ENCODE data around the gene THG1L.
A peak's percentile ranks its signal among the peaks of the same experiment; 100 is the strongest.

Gene THG1L

GRCh38 chr5:157750320-157750719 is 19.1 kb downstream of the THG1L start:
- DNase-seq (ENCODE audit: insufficient read length, low spot score) = no peak
- FAIRE-seq = no peak
- no peak for TF ChIP-seq POLR2AphosphoS5 (IDR thresholded peaks at IDR 0.05; ENCODE audit: low read depth, low read length)
- no peak for TF ChIP-seq SPI1 (IDR thresholded peaks at IDR 0.05; ENCODE audit: low read depth, low read length)
- no peak for TF ChIP-seq POU2F2 (IDR thresholded peaks at IDR 0.05; ENCODE audit: low read depth, low read length)
- TF ChIP-seq PAX5 (IDR thresholded peaks at IDR 0.05; ENCODE audit: insufficient read depth, low read length, severe bottlenecking) = no peak

GRCh38 chr5:157756122-157756521 is 24.9 kb downstream of the THG1L start:
- no peak for FAIRE-seq
- no peak for TF ChIP-seq SPI1 (IDR thresholded peaks at IDR 0.05; ENCODE audit: low read depth, low read length)
- TF ChIP-seq TAF1 (IDR thresholded peaks at IDR 0.05; ENCODE audit: low read depth, low read length) = no peak
- no peak for TF ChIP-seq POLR2A (IDR thresholded peaks at IDR 0.05; ENCODE audit: low read depth, low read length)
- TF ChIP-seq POLR2AphosphoS5 (IDR thresholded peaks at IDR 0.05; ENCODE audit: low read depth, low read length) = no peak
- no peak for TF ChIP-seq PAX5 (IDR thresholded peaks at IDR 0.05; ENCODE audit: insufficient read depth, low read length, severe bottlenecking)
- no peak for TF ChIP-seq POU2F2 (IDR thresholded peaks at IDR 0.05; ENCODE audit: low read depth, low read length)
- no peak for DNase-seq (ENCODE audit: insufficient read length, low spot score)

- DNase-seq (ENCODE audit: insufficient read length, low spot score) (no peak), FAIRE-seq (no peak)
- TF ChIP-seq SPI1 (IDR thresholded peaks at IDR 0.05; ENCODE audit: low read depth, low read length) = no peak
These were observed 27.5 kb downstream of the THG1L start for GRCh38 chr5:157758706-157759105.

GRCh38 chr5:157761690-157762621 is 30.7 kb downstream of the THG1L start:
- DNase-seq (ENCODE audit: insufficient read length, low spot score) = peak; percentile 42
- FAIRE-seq = peak; percentile 84
- no peak for TF ChIP-seq POU2F2 (IDR thresholded peaks at IDR 0.05; ENCODE audit: low read depth, low read length)
- TF ChIP-seq POLR2AphosphoS5 (IDR thresholded peaks at IDR 0.05; ENCODE audit: low read depth, low read length) = no peak
- TF ChIP-seq POLR2A (IDR thresholded peaks at IDR 0.05; ENCODE audit: low read depth, low read length) = no peak
- TF ChIP-seq TAF1 (IDR thresholded peaks at IDR 0.05; ENCODE audit: low read depth, low read length) = no peak
- TF ChIP-seq PAX5 (IDR thresholded peaks at IDR 0.05; ENCODE audit: insufficient read depth, low read length, severe bottlenecking) = no peak
- no peak for TF ChIP-seq SPI1 (IDR thresholded peaks at IDR 0.05; ENCODE audit: low read depth, low read length)

- FAIRE-seq = no peak
- DNase-seq (ENCODE audit: insufficient read length, low spot score) = no peak
- TF ChIP-seq SPI1 (IDR thresholded peaks at IDR 0.05; ENCODE audit: low read depth, low read length) (no peak), TAF1 (IDR thresholded peaks at IDR 0.05; ENCODE audit: low read depth, low read length) (no peak), POU2F2 (IDR thresholded peaks at IDR 0.05; ENCODE audit: low read depth, low read length) (no peak), POLR2AphosphoS5 (IDR thresholded peaks at IDR 0.05; ENCODE audit: low read depth, low read length) (no peak), POLR2A (IDR thresholded peaks at IDR 0.05; ENCODE audit: low read depth, low read length) (no peak), PAX5 (IDR thresholded peaks at IDR 0.05; ENCODE audit: insufficient read depth, low read length, severe bottlenecking) (no peak)
These were observed 33.3 kb downstream of the THG1L start for GRCh38 chr5:157764531-157764930.

GRCh38 chr5:157766442-157766841 is 35.2 kb downstream of the THG1L start:
- FAIRE-seq (peak; percentile 50), DNase-seq (ENCODE audit: insufficient read length, low spot score) (no peak)
- TF ChIP-seq PAX5 (IDR thresholded peaks at IDR 0.05; ENCODE audit: insufficient read depth, low read length, severe bottlenecking) (no peak), TAF1 (IDR thresholded peaks at IDR 0.05; ENCODE audit: low read depth, low read length) (no peak), SPI1 (IDR thresholded peaks at IDR 0.05; ENCODE audit: low read depth, low read length) (no peak), POU2F2 (IDR thresholded peaks at IDR 0.05; ENCODE audit: low read depth, low read length) (no peak), POLR2A (IDR thresholded peaks at IDR 0.05; ENCODE audit: low read depth, low read length) (no peak), POLR2AphosphoS5 (IDR thresholded peaks at IDR 0.05; ENCODE audit: low read depth, low read length) (no peak)

- no peak for FAIRE-seq
- DNase-seq (ENCODE audit: insufficient read length, low spot score) = no peak
- TF ChIP-seq PAX5 (IDR thresholded peaks at IDR 0.05; ENCODE audit: insufficient read depth, low read length, severe bottlenecking) = no peak
- no peak for TF ChIP-seq POU2F2 (IDR thresholded peaks at IDR 0.05; ENCODE audit: low read depth, low read length)
- TF ChIP-seq SPI1 (IDR thresholded peaks at IDR 0.05; ENCODE audit: low read depth, low read length) = no peak
- TF ChIP-seq POLR2AphosphoS5 (IDR thresholded peaks at IDR 0.05; ENCODE audit: low read depth, low read length) = no peak
- no peak for TF ChIP-seq POLR2A (IDR thresholded peaks at IDR 0.05; ENCODE audit: low read depth, low read length)
- no peak for TF ChIP-seq TAF1 (IDR thresholded peaks at IDR 0.05; ENCODE audit: low read depth, low read length)
These were observed 35.7 kb downstream of the THG1L start for GRCh38 chr5:157766902-157767301.

GRCh38 chr5:157767689-157768088 is 36.5 kb downstream of the THG1L start:
- DNase-seq (ENCODE audit: insufficient read length, low spot score) (no peak), FAIRE-seq (no peak)
- TF ChIP-seq POLR2AphosphoS5 (IDR thresholded peaks at IDR 0.05; ENCODE audit: low read depth, low read length) (no peak), POLR2A (IDR thresholded peaks at IDR 0.05; ENCODE audit: low read depth, low read length) (no peak), TAF1 (IDR thresholded peaks at IDR 0.05; ENCODE audit: low read depth, low read length) (no peak)

GRCh38 chr5:157770665-157771064 is 39.4 kb downstream of the THG1L start:
- DNase-seq (ENCODE audit: insufficient read length, low spot score) (no peak), FAIRE-seq (no peak)
- TF ChIP-seq POLR2A (IDR thresholded peaks at IDR 0.05; ENCODE audit: low read depth, low read length) (no peak), SPI1 (IDR thresholded peaks at IDR 0.05; ENCODE audit: low read depth, low read length) (no peak), PAX5 (IDR thresholded peaks at IDR 0.05; ENCODE audit: insufficient read depth, low read length, severe bottlenecking) (no peak), POLR2AphosphoS5 (IDR thresholded peaks at IDR 0.05; ENCODE audit: low read depth, low read length) (no peak), TAF1 (IDR thresholded peaks at IDR 0.05; ENCODE audit: low read depth, low read length) (no peak), POU2F2 (IDR thresholded peaks at IDR 0.05; ENCODE audit: low read depth, low read length) (no peak)

GRCh38 chr5:157772127-157772526 is 40.9 kb downstream of the THG1L start:
- no peak for FAIRE-seq
- no peak for TF ChIP-seq POLR2A (IDR thresholded peaks at IDR 0.05; ENCODE audit: low read depth, low read length)
- TF ChIP-seq TAF1 (IDR thresholded peaks at IDR 0.05; ENCODE audit: low read depth, low read length) = no peak
- no peak for TF ChIP-seq POU2F2 (IDR thresholded peaks at IDR 0.05; ENCODE audit: low read depth, low read length)
- TF ChIP-seq PAX5 (IDR thresholded peaks at IDR 0.05; ENCODE audit: insufficient read depth, low read length, severe bottlenecking) = no peak
- TF ChIP-seq POLR2AphosphoS5 (IDR thresholded peaks at IDR 0.05; ENCODE audit: low read depth, low read length) = no peak
- no peak for TF ChIP-seq SPI1 (IDR thresholded peaks at IDR 0.05; ENCODE audit: low read depth, low read length)
- no peak for DNase-seq (ENCODE audit: insufficient read length, low spot score)

Data from GM12891 (cell line).